K562 (cell line): ENCODE measurements around the gene CLN5. TPM values are rescaled to one million over a fixed set of nuclear protein-coding genes. Genes with fewer than 3 reads are reported as not detected.

Source experiments
- ATAC-seq: fragments of 200-7000 bp; cut with Tn5 transposase; 3 replicates; pipeline ENCODE4 v1.9.1; 2020; ENCODE audit warnings: moderate library complexity
- BruUV-seq: library from RNA; stranded (reverse); fragments of 400-500 nt; replicated peaks from 2 replicates; lab custom pipeline; 2021; lab: Mats Ljungman, UMichigan
- CTCF ChIA-PET: fragments of 300-600 bp; formaldehyde crosslinking; extraction: SDS; loops from one replicate; lab custom pipeline; 2021; ENCODE audit warnings: low intra/inter-chr PET ratio; lab: Yijun Ruan, JAX
- POLR2A ChIA-PET: fragments of 300-600, 350-650 bp; sonication (Branson Sonifier 250); formaldehyde crosslinking; extraction: SDS; loops from one replicate; lab custom pipeline; 2021; ENCODE audit warnings: antibody characterized with exemption, inconsistent platforms; lab: Yijun Ruan, JAX
- DNase-seq, 4 experiments: peaks; one replicate each; pipeline versions ENCODE4 v3.0.0 to v3.0.0-alpha.2; 2011 to 2018; ENCODE audit warnings: low spot score in 3 of 4, mixed read lengths in 3 of 4; ENCODE audit errors: extremely low read depth in 1 of 4
- FAIRE-seq: peaks from 2 replicates; lab custom pipeline; 2011; peaks lifted over from hg19 to GRCh38; lab: Jason Lieb, UNC
- H2AFZ ChIP-seq: 2 replicates; pipeline ENCODE4 v1.6.0; 2011; ENCODE audit warnings: low read depth, low read length, control low read depth, inconsistent platforms
- H3K27ac ChIP-seq: fragments of 200-600 bp; 3 replicates; pipeline ENCODE4 v1.8.0; 2011; ENCODE audit warnings: low read depth, mild to moderate bottlenecking, control low read depth, inconsistent platforms, low read length, moderate library complexity, mixed read lengths; ENCODE audit errors: extremely low read depth
- H3K27me3 ChIP-seq, 2 experiments: fragments of 300-600 bp in 1 of 2; 2 replicates in 1 of 2; 3 replicates in 1 of 2; pipeline versions ENCODE4 v1.6.0 to v1.8.0; 2011; ENCODE audit warnings: inconsistent platforms in 2 of 2, low read length in 2 of 2, mild to moderate bottlenecking in 1 of 2, mixed read lengths in 1 of 2, moderate library complexity in 1 of 2; ENCODE audit not compliant: control insufficient read depth in 2 of 2, insufficient read depth in 2 of 2
- H3K36me3 ChIP-seq: fragments of 300-600 bp; 3 replicates; pipeline ENCODE4 v1.8.0; 2011; ENCODE audit warnings: mild to moderate bottlenecking, low read length, inconsistent platforms; ENCODE audit not compliant: control insufficient read depth, insufficient read depth
- H3K4me1 ChIP-seq, 2 experiments: fragments of 200-600 bp in 1 of 2; replicated peaks in 1 of 2; 2 replicates in 1 of 2; 3 replicates in 1 of 2; pipeline versions ENCODE4 v1.5.1 to v1.8.0; 2011; ENCODE audit warnings: inconsistent platforms in 2 of 2, low read length in 2 of 2, mild to moderate bottlenecking in 1 of 2, mixed read lengths in 1 of 2, moderate library complexity in 1 of 2; ENCODE audit not compliant: control insufficient read depth in 2 of 2, insufficient read depth in 2 of 2
- H3K4me2 ChIP-seq: 2 replicates; pipeline ENCODE4 v1.6.1; 2011; ENCODE audit warnings: low read length, control low read depth, inconsistent platforms, mixed read lengths; ENCODE audit not compliant: insufficient read depth
- H3K4me3 ChIP-seq: fragments of 200-600 bp; sonication (generic), shearing (Covaris generic); 2 replicates; pipeline ENCODE4 v1.5.1; 2016; ENCODE audit warnings: control low read depth, inconsistent platforms
- H3K79me2 ChIP-seq: fragments of 200-600 bp; 3 replicates; pipeline ENCODE4 v1.8.0; 2011; ENCODE audit warnings: low read length, inconsistent platforms; ENCODE audit not compliant: control insufficient read depth, insufficient read depth
- H3K9ac ChIP-seq, 2 experiments: 2 replicates each; pipeline versions ENCODE4 v1.6.0 to v1.6.1; 2011; ENCODE audit warnings: low read depth in 2 of 2, low read length in 2 of 2, control low read depth in 1 of 2, inconsistent platforms in 1 of 2, mild to moderate bottlenecking in 1 of 2, mixed read lengths in 1 of 2; ENCODE audit not compliant: insufficient read depth in 1 of 2
- H3K9me1 ChIP-seq: one replicate; pipeline ENCODE4 v1.6.0; 2011; ENCODE audit warnings: inconsistent platforms, mild to moderate bottlenecking, low read length, moderate library complexity; ENCODE audit not compliant: control insufficient read depth, insufficient read depth
- H3K9me3 ChIP-seq: replicated peaks from 2 replicates; pipeline ENCODE4 v1.5.1; 2011; ENCODE audit warnings: low read depth, low read length, inconsistent platforms; ENCODE audit not compliant: control insufficient read depth, insufficient read depth
- H4K20me1 ChIP-seq: replicated peaks from 2 replicates; pipeline ENCODE4 v1.6.1; 2011; ENCODE audit warnings: low read length, inconsistent platforms, mixed read lengths; ENCODE audit not compliant: control insufficient read depth, insufficient read depth
- CBX8 ChIP-seq: fragments of 200-600 bp; sonication (generic); IDR thresholded peaks from 2 replicates; pipeline ENCODE4 v1.6.1; 2012; ENCODE audit warnings: borderline replicate concordance, mixed run types, low read depth, mild to moderate bottlenecking, moderate library complexity, mixed read lengths, low read length, control low read depth, inconsistent platforms; ENCODE audit not compliant: poor library complexity, severe bottlenecking; ENCODE audit errors: extremely low read depth
- E2F3 ChIP-seq: fragments of 250-450 bp; sonication (Bioruptor Pico); IDR thresholded peaks from 2 replicates; pipeline ENCODE4 v1.4.0; 2020; ENCODE audit warnings: mild to moderate bottlenecking
- MTF1 ChIP-seq: fragments of 250-450 bp; sonication (Bioruptor Pico); IDR thresholded peaks from 2 replicates; pipeline ENCODE4 v1.9.0; 2021; ENCODE audit warnings: moderate library complexity, mild to moderate bottlenecking, inconsistent platforms, borderline replicate concordance
- POLR3G ChIP-seq: IDR thresholded peaks from 2 replicates; pipeline ENCODE4 v1.6.1; 2011; ENCODE audit not compliant: insufficient read length, insufficient replicate concordance; ENCODE audit errors: extremely low read depth
- RBM14 ChIP-seq: fragments of 200-400 bp; formaldehyde crosslinking; IDR thresholded peaks from 2 replicates; pipeline ENCODE4 v1.6.1; 2018; ENCODE audit warnings: low read depth, mild to moderate bottlenecking, low read length, moderate library complexity, borderline replicate concordance; ENCODE audit not compliant: insufficient read depth
- TFAM ChIP-seq: fragments of 250-450 bp; sonication (Bioruptor Pico); conservative IDR thresholded peaks from 2 replicates; pipeline ENCODE4 v1.5.0; 2021; ENCODE audit warnings: mild to moderate bottlenecking, moderate library complexity
- TOE1 ChIP-seq, 2 experiments: fragments of 450-650 bp in 1 of 2; sonication (generic) in 1 of 2; formaldehyde crosslinking in 1 of 2; IDR thresholded peaks; 2 replicates each; pipeline versions ENCODE4 v1.7.1 to v1.8.0; 2016 to 2022; ENCODE audit warnings: borderline replicate concordance in 2 of 2, mild to moderate bottlenecking in 2 of 2, antibody characterized with exemption in 1 of 2, inconsistent platforms in 1 of 2, low read depth in 1 of 2, missing genetic modification reagents in 1 of 2, moderate library complexity in 1 of 2
- U2AF2 ChIP-seq: fragments of 200-400 bp; formaldehyde crosslinking; optimal IDR thresholded peaks from 2 replicates; pipeline ENCODE3; 2017; ENCODE audit warnings: low read depth, mild to moderate bottlenecking, low read length
- ZNF121 ChIP-seq: sonication (generic); formaldehyde crosslinking; conservative IDR thresholded peaks from 2 replicates; pipeline ENCODE4 v1.8.0; 2022; ENCODE audit warnings: missing genetic modification reagents
- WGBS: fragments of 100-300 bp; shearing (Covaris generic); methylation state at CpG from one replicate; pipeline ENCODE4 v1.1.6; 2016; ENCODE audit warnings: low coverage, mixed read lengths; ENCODE audit not compliant: insufficient coverage; ENCODE audit errors: missing lambda C conversion rate; 5-methylcytosine and 5-hydroxymethylcytosine counted together
- in situ Hi-C: fragments of 300-500 bp; cut with MboI; formaldehyde crosslinking; loops from 4 replicates; pipeline ENCODE4 v1.15.0; 2018; ENCODE audit warnings: inconsistent platforms, mixed read lengths
- intact Hi-C: fragments of 100-400 bp; cut with micrococcal nuclease; formaldehyde crosslinking; loops from 2 replicates; pipeline ENCODE4 v1.14.2; 2022
- polyA plus RNA-seq, 8 experiments: library from polyadenylated mRNA; depleted of rRNA in 4 of 8; stranded (reverse) in 5 of 8; unstranded in 3 of 8; fragments of >200 nt; fragmentation: Nextera tagmentation in 2 of 8; fragmentation: Illumina TruSeq in 1 of 8; extraction: Ambion mirVana in 2 of 8; extraction: Trizol in 1 of 8; gene quantifications; 2 replicates each; pipeline versions ENCODE4 v1.2.1 to v1.2.3, GENCODE V29; 2011 to 2014; ENCODE audit warnings: inconsistent platforms in 1 of 8, missing spikeins in 1 of 8
- total RNA-seq, 7 experiments: library from RNA; depleted of rRNA in 6 of 7; stranded (reverse); fragments of >200 nt in 6 of 7; fragmentation: Illumina TruSeq in 2 of 7; extraction: Trizol in 2 of 7; gene quantifications; 2 replicates each; pipeline versions ENCODE4 v1.2.1 to v1.2.3, GENCODE V29; 2011 to 2021; ENCODE audit warnings: low replicate concordance in 1 of 7
- TF ChIP-seq, protein P1 (sequence below): fragments of 450-650 bp; formaldehyde crosslinking; IDR thresholded peaks from 2 replicates; pipeline ENCODE4 v1.4.0; 2020; ENCODE audit warnings: mild to moderate bottlenecking, mixed read lengths
- TF ChIP-seq, protein P2 (sequence below): fragments of 250-450 bp; sonication (Bioruptor Pico); IDR thresholded peaks from 2 replicates; pipeline ENCODE4 v1.5.0; 2021; ENCODE audit warnings: mild to moderate bottlenecking, moderate library complexity
- TF ChIP-seq, protein P3 (sequence below): fragments of 150-350 bp; conservative IDR thresholded peaks from 2 replicates; pipeline ENCODE4 v1.6.1; 2014; ENCODE audit warnings: low read length

Gene CLN5
- total and polyA plus RNA-seq, 9 of the 15 experiments (the other 6 are each of a cell fraction or from before 2014, with no cell fraction given): 4.6 to 11.5 (median 7.2) TPM

DNA sequence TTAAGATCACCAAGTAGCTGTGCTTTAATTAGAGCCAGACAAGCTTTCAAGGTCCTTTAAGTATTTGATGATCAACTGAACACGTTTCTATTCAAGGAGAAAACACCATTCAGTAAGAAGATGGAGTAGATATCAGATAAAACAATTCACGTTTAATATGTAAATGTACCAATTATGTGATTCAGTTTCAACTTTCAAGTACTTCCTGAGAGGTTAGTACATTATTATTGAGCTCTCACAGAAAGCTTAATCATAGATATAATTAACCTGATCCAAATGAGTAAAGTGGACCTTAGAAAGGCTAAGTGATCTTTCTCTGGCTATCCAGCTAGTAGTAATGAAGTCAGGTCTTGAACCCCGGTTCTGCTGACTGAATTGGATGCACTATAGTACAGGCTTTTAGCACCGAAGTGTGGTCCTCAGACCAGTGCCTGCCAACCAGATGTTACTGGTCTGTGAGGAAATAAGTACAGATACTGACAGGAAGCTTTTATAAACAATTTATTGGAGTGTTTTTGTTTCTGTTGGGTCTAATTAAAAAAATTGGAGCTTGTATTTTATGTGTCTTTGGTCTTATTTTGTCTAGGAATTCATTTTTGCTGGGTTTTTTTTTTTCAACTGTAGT lies 10.2 kb downstream of the CLN5 start:
- peak; percentile 48; the same call in 1 of the 3 replicates for ATAC-seq
- Histone ChIP-seq H3K27me3 (no peaks in the 10 kb centered on the region), H3K4me2 (no peak overlapping the region), H3K27ac (no peak overlapping the region), H3K36me3 (peaks cover 52% of the 10 kb centered on the region), H3K9ac (no peak overlapping the region), H3K9me1 (no peaks in the 10 kb centered on the region), H3K9me3 (no peaks in the 10 kb centered on the region), H3K79me2 (no peaks in the 10 kb centered on the region; the same call in 1 of the 3 replicates), H3K4me3 (no peak overlapping the region), H4K20me1 (no peaks in the 10 kb centered on the region), H3K4me1 (no peaks in the 10 kb centered on the region), H2AFZ (no peak overlapping the region)
- BruUV-seq: no TSS peak
- intact Hi-C loops: loop anchor here (5.0 kb wide), 1 partner anchor 475 kb away; no protein-coding TSS in a partner anchor
- in situ Hi-C loops: no loop called here
- POLR2A ChIA-PET: interaction anchor here (0.6 to 2.2 kb wide), 4 partner anchors 9 to 23 kb away, joined by 3 to 9 read pairs (median 4); no protein-coding TSS in a partner anchor
- no peak for DNase-seq
- no peak for FAIRE-seq
- CTCF ChIA-PET: no interaction called here
- 37% methylated on average over 4 of the region's 4 CpGs for WGBS
- TF ChIP-seq CBX8: no peak
- no peak for TF ChIP-seq TOE1 (IDR thresholded peaks at IDR 0.05; ENCODE audit: borderline replicate concordance)
- no peak for TF ChIP-seq TOE1 (CRISPR knock-in tag; IDR thresholded peaks at IDR 0.05; ENCODE audit: borderline replicate concordance, low read depth)
- TF ChIP-seq, protein P1, sequence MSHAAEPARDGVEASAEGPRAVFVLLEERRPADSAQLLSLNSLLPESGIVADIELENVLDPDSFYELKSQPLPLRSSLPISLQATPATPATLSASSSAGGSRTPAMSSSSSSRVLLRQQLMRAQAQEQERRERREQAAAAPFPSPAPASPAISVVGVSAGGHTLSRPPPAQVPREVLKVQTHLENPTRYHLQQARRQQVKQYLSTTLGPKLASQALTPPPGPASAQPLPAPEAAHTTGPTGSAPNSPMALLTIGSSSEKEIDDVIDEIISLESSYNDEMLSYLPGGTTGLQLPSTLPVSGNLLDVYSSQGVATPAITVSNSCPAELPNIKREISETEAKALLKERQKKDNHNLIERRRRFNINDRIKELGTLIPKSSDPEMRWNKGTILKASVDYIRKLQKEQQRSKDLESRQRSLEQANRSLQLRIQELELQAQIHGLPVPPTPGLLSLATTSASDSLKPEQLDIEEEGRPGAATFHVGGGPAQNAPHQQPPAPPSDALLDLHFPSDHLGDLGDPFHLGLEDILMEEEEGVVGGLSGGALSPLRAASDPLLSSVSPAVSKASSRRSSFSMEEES (CRISPR knock-in tag): no peak
- TF ChIP-seq U2AF2: no peak
- TF ChIP-seq RBM14: no peak
- no peak for TF ChIP-seq TFAM (CRISPR knock-in tag)
- TF ChIP-seq, protein P2, sequence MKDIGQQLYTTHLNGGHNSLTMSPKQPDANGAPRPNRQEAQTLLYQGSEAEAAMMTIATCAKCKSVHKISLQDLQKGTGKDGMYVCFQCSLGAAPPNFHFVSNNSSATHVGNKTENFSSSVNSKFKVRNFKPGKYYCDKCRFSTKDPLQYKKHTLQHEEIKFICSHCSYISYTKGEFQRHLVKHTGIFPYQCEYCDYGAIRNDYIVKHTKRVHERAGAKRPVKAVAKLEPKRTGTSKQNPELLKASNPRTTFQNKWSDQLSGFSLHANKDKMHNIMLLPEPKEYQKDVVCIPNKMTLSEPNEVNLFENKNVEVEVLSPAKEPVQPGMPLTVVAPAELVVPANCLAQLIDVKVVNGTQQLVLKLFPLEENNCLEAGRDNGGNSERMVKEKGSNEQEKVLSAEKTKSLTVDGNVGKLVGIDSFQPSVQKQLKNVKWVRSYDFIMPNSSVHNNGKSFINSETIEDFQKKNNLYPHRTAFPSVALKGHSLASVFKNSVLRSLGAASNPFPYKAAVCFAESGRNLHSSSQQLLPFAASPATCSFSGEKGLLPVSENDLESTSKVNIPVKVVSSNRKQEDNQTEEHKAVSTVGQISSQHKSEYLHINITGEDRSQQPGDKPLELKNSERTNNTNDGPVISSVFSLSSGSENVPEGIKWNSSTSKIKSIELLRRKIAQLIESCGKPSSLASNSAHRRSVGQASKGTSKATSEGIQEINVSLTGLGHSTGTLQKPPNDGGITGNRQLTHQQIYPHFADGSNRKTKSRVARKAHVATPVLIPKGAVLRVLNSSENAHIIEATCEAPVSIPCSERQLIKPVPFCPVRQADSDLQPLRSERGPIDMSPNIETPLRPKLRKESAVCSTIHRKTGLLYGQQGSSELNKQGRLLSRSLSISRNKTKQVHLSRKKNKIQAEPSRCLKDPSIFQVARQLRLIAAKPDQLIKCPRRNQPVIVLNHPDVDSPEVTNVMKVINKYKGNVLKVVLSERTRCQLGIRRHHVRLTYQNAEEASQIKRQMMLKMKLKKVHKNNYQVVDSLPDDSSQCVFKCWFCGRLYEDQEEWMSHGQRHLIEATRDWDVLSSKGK (CRISPR knock-in tag): no peak
- TF ChIP-seq E2F3: no peak
- TF ChIP-seq ZNF121 (CRISPR knock-in tag): no peak
- TF ChIP-seq POLR3G: no peak
- TF ChIP-seq, protein P3, sequence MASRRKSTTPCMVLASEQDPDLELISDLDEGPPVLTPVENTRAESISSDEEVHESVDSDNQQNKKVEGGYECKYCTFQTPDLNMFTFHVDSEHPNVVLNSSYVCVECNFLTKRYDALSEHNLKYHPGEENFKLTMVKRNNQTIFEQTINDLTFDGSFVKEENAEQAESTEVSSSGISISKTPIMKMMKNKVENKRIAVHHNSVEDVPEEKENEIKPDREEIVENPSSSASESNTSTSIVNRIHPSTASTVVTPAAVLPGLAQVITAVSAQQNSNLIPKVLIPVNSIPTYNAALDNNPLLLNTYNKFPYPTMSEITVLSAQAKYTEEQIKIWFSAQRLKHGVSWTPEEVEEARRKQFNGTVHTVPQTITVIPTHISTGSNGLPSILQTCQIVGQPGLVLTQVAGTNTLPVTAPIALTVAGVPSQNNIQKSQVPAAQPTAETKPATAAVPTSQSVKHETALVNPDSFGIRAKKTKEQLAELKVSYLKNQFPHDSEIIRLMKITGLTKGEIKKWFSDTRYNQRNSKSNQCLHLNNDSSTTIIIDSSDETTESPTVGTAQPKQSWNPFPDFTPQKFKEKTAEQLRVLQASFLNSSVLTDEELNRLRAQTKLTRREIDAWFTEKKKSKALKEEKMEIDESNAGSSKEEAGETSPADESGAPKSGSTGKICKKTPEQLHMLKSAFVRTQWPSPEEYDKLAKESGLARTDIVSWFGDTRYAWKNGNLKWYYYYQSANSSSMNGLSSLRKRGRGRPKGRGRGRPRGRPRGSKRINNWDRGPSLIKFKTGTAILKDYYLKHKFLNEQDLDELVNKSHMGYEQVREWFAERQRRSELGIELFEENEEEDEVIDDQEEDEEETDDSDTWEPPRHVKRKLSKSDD: no peak
- no peak for TF ChIP-seq MTF1 (CRISPR knock-in tag)
